GM21786 (cell line): ENCODE results near the gene CAMKK2.
"Not testable (repeated sequence)": the region's sequence is repeated elsewhere in the genome, so short reads cannot be mapped to it uniquely, and the experiment has no call there.

Source experiments
- ATAC-seq: cut with Tn5 transposase; IDR thresholded peaks from one replicate; pipeline ENCODE4 v1.9.1; 2021; ENCODE audit not compliant: unreplicated experiment

The CAMKK2 gene

DNA sequence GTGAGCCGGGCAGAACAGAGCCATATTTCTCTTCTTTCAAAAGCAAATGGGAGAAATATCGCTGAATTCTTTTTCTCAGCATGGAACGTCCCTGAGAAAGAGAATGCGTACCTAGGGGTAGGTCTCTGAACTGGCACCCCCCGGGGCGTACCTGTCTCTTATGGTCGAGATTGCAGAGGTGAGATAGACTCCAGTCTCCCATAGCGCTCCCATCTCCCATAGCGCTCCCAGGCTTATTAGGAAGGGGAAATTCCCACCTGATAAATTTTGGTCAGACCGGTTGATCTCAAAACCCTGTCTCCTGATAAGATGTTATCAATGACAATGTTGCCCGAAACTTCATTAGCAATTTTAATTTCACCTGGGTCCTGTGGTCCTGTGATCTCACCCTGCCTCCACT is 16.0 kb downstream of the CAMKK2 start:
- ATAC-seq, result not testable (repeated sequence)

GRCh38 chr12:121279507-121279915 is 17.0 kb downstream of the CAMKK2 start:
- ATAC-seq, result no peak

GRCh38 chr12:121279071-121279375 is 17.5 kb downstream of the CAMKK2 start:
- ATAC-seq, result no peak

DNA sequence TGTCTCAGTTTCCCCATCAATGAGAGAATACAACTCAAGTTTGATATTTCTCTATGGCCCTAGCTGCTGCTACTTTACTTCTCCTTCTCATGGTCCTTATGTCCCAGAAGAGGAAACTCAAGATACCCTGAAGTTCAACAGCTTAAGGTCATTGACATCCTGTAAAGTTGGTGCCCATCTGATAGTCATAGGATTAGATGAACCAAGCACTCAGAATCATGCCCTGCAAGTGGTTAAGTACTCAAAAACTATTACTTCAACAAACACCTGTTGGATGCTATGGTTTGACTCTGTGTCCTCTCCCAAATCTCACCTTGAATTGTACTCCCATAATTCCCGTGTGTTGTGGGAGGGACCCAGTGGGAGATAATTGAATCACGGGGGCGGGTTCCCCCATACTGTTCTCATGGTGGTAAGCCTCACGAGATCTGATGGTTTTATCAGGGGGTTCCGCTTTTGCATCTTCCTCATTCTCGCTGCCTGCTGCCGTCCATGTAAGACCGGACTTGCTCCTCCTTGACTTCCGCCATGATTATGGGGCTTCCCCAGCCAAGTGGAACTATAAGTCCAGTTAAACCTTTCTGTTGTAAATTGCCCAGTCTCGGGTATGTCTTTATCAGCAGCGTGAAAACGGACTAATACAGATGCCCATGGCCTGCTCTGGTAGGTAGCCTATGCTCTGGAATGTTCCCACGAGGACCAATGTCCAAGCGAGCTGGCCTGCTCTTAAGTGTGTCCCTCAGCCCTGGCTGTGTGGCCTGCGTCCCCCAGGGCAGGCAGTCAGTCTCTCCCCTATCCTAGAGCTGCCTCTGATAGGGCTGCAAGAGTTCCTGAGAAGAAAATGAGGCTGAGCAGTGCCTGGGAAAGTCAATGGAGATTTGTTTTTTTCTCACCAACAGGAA is 18.1 kb downstream of the CAMKK2 start:
- no peak for ATAC-seq

DNA sequence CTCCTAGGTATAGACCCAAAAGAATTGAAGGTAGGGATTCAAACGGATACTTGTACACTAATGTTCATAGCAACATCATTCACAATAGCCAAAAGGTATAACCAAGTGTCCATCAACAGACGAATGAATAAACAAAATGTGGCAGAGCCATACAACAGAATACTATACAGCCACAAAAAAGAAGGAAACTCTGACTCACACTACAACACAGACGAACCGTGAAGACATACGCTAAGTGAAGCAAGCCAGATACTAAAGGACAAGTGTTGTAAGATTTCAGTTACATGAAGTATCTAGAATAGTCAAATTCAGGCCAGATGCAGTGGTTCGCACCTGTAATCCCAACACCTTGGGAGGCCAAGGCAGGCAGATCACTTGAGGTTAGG is 19.1 kb downstream of the CAMKK2 start:
- ATAC-seq, result no peak

GRCh38 chr12:121274036-121274763 is 22.3 kb downstream of the CAMKK2 start:
- no peak for ATAC-seq

DNA sequence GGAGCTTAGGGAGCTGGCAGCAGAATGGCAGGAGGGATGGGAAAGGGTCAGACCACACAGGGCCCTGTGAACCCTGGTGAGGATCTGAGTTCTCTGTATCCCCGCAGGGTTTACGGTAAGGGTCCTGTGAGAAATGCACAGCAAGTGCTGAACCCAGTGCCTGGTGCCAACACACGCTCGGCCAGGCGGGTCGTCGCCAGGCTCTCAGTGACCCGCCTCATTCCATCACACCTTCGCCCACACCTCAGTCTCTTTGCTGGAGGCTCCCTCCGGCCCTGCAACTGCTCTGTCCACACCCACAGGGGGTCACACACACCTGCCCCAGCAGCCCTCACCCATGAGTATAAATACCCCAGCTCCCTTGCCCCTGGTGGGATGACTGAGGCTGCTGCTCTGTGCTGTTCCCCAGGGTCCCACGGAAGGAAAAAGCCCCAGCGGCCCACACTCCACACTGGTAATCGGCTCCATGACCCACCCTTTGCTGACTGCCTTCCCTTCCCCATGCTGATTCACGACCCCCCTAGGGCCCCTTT is 23.1 kb downstream of the CAMKK2 start:
- no peak for ATAC-seq

GRCh38 chr12:121267822-121268221 is 28.7 kb downstream of the CAMKK2 start:
- ATAC-seq, result no peak

DNA sequence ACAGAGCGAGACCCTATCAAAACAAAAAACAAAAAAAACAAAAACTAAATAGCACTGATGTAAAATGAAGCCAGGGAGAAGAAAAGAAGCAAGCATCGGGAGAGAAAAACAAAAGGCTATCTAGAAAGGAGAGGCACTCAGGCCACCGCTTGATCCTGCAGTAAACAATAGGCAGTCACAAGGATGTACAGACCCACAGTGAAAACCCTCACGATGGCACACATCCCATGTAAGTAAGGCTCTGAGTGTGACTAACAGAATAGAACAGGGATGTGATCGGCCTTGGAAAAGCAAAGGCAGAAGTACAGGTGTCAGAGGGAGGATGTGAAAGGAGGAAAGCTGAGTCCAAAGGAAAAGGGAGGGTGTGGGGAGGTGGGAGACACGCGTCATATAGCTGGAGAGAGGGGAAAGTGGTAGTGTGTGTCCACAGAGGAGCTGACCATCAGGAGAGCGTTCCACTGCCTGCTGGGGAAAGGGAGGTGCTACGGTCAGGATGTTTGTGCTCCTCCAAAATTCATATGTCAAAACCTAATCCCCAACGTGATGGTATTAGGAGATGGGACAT is 31.5 kb downstream of the CAMKK2 start:
- no peak for ATAC-seq

DNA sequence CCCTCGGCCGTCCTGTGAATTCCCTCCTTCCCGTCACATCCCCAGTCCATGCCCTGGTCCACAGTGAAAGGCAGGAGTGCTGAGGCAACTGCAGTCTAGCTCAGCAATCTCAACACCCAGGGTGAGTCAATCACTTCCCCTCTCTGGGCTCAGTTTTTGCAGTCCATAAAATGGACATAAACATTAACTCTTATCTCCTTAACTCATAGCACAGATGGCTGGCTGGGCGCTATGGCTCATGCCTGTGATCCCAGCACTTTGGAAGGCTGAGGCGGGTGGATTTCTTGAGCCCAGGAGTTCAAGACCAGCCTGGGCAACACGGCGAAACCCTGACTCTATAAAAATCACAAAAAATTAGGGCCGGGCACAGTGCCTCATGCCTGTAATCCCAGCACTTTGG is 32.4 kb downstream of the CAMKK2 start:
- no peak for ATAC-seq

DNA sequence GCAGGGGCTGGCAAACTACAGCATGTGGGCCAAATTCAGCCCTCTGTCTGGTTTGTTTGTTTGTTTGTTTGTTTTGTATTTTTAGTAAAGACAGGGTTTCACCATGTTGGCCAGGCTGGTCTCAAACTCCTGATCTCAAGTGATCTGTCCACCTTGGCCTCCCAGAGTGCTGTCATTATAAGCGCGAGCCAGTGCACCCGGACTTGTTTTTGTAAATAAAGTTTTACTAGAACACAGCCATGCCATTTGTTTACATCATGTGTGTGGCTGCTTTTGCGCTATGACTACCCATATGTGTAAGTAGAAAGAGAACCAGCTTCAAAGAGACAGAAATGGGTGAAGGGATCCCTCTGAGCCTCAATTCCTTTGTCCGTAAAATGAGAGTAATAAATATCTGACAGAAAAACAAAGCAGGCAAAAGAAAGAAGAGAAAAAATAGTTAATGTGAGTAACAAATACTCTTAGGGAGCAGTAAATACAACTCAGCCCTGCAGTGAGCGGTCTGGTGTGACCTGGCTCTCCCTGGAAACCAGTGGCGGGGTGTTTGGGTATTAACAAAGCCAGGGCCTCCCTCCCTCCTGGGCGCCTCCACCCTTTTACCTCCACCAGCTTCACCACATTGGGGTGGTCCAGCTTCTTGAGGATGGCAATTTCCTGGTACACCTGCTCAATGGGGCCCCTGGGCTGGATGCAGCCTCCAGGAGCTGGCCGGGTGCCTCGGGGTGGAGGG is 33.1 kb downstream of the CAMKK2 start:
- ATAC-seq, result no peak

DNA sequence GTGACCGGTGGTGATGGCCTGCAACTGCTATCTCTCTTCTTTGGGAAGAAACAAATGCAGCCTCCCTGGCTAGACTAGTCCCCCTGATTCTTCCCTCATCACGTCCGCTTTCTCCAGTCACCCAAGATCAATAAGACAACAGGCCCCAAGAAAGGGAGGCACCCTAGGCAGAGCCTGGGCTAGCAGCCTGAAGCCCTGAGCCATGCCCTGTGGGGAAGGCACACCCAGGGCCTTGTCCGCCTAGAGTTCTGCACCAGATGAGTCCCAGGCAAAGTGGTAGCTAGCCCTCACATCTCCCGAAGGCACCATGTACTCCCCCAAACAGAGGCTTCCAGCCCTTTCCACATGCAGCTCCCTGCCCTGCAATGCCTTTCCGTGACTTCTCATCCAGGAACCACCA is 35.1 kb downstream of the CAMKK2 start:
- ATAC-seq, result no peak

DNA sequence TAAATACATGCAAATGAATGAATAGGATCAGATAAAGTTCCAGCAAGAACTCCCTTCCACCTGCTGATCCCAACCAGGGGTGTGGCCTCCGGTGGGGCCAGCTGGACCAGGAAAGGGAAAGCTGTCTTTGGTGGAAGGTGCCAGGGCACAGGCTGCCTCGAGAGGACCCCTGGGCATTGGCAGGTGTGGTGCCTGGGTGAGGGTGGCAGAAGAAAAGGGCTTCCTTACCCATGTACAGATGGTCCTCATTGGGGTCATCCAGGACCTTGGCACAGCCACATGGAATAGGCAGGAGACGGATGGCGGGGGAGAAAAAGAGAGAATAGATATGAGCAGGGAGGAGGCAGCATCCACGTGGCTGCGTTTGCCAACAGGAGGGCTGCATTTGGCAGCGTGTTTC is 36.4 kb downstream of the CAMKK2 start:
- ATAC-seq, result no peak

DNA sequence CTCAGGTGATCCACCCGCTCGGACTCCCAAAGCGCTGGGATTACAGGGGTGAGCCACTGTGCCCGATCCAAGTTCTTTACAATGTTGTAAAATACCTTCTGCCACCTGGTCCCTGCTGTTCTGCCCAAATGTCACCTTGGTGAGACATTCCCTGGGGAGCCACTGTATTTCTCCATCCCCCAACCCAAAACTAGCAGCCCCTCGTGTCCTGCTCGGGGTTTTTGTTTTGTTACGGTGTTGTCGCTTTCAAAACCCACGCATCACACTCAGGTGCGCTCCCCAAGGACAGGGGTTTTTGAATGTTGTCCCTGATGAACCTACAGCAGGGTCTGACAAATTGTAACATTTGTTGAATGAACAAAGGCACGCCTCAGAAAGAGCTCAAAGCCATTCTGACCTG is 37.4 kb downstream of the CAMKK2 start:
- no peak for ATAC-seq

DNA sequence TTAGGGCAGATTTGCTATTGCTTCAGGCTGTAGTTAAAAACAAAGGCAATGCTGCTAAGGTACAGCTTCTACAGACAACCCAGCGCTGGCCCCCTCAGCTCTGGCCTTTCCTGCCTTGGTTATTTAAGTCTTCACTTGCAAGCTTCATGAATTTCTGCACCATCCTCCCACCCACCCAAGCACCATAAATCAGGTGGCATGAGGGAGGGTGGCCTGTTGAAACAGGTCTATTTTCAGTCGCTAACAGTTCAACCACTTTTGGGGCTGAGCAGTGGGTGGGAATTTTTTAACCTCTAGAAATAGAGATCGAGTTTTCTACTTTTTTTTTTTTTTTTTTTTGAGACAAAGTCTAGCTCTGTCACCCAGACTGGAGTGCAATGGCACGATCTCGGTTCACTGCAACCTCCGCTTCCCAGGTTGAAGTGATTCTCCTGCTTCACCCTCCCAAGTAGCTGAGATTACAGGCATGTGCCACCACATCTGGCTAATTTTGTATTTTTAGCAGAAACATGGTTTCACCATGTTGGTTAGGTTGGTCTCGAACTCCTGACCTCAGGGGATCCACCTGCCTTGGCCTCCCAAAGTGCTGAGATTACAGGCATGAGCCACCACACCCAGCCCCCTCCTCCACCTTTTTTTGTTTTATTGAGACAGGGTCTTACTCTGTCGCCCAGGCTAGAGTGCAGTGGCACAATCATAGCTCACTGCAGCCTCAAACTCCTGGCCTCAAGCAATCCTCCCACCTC is 38.6 kb downstream of the CAMKK2 start:
- ATAC-seq, result not testable (repeated sequence)

DNA sequence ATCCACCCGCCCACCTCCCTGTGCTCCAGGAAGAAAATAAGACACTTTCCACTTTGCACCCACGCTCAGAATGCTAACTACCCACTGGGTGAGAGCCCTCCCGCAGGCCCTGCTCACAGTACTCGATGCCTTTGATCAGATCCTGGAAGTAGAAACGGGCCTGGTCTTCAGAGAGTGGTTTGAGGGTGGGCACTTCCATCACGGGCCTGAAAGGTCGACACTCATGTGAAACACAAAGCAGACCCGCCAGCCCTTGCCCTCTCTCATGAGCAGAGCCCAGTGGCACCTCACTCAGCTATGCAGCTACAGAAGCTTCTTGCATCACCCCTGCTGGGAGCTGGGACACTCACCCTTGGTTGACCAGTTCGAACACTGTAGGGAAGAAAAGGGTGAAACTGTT is 41.1 kb downstream of the CAMKK2 start:
- no peak for ATAC-seq

DNA sequence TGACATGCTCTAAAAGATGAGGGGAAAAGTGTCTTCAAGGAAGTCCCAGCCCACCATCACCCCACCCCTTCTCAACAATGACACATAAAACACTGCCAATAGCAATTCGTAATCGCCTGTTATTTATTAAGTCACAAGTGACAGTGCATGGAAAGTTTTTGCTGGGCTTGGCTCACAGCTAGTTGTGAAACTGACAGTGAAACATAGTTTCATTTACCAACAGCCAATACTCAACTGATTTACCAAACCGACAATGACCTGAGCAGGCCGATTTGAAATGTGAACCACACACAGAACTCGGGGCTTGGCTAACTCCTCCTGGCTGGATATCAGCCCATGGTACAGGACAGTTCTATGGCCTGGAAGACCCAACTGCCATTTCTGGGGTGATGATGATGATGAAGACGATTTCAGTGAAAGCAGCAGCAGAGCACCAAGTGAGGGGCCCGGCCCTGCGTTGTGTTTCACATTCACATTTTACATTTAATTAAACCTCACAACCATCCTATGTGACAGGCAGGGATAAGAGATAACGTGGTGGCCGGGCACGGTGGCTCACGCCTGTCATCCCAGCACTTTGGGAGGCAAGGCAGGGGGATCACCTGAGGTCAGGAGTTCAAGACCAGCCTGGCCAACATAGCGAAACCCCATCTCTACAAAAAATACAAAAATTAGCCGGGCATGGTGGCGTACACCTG is 42.7 kb downstream of the CAMKK2 start:
- ATAC-seq, result no peak

GRCh38 chr12:121252712-121253345 is 43.7 kb downstream of the CAMKK2 start:
- no peak for ATAC-seq

GRCh38 chr12:121251838-121252237 is 44.7 kb downstream of the CAMKK2 start:
- no peak for ATAC-seq
